Transverse colon (tissue), 4 donors: ENCODE data around the gene DDX1.

ENCODE experiments used
- EP300 ChIP-seq: sonication (generic); formaldehyde crosslinking; IDR thresholded peaks from one replicate; pipeline ENCODE4 v1.6.1; 2017; ENCODE audit warnings: antibody characterized with exemption, low read depth
- POLR2A ChIP-seq: fragments of 450-650 bp; IDR thresholded peaks from one replicate; pipeline ENCODE4 v1.6.1; 2016; ENCODE audit warnings: antibody characterized with exemption, mild to moderate bottlenecking, moderate library complexity
- POLR2AphosphoS5 ChIP-seq, 3 donors: sonication (generic); formaldehyde crosslinking; IDR thresholded peaks; one replicate each; pipeline ENCODE4 v1.6.1; 2016; ENCODE audit warnings: antibody characterized with exemption in 3 of 3
- TF ChIP-seq, protein P1 (sequence below), 5 experiments: fragments of 200-600 bp in 3 of 5; fragments of 450-650 bp in 2 of 5; sonication (generic) in 3 of 5; IDR thresholded peaks; 1 replicate in 2 of 5; 2 replicates in 3 of 5; pipeline ENCODE4 v1.5.1; 2016 to 2017; ENCODE audit warnings: antibody characterized with exemption in 5 of 5, inconsistent platforms in 3 of 5, mild to moderate bottlenecking in 2 of 5, moderate library complexity in 1 of 5

DNA sequence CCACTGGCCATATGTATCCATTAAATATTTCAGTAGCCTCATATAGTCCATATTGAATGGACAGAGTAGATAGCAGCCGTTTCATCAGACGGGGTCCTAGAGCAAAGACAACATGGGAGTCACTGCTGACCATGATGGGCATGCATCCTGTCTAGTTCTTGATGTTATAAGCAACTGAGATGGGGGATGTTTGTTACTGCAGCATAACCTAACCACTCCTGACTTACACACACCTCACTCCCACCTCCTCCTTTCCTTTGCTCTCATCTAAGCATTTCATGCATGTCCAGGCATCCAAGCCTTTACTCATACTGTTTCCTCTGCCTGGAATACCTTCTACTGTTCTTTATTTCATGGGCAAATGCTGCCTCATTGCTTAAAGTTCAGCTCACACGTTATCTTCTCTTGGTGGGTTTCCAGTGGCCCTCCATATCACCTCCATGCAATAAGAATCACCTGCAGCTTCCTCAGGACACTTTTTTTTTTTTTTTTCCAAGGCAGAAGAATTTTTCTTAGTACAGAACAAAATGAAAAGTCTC is 87.8 kb downstream of the DDX1 start:
- TF ChIP-seq, protein P1, sequence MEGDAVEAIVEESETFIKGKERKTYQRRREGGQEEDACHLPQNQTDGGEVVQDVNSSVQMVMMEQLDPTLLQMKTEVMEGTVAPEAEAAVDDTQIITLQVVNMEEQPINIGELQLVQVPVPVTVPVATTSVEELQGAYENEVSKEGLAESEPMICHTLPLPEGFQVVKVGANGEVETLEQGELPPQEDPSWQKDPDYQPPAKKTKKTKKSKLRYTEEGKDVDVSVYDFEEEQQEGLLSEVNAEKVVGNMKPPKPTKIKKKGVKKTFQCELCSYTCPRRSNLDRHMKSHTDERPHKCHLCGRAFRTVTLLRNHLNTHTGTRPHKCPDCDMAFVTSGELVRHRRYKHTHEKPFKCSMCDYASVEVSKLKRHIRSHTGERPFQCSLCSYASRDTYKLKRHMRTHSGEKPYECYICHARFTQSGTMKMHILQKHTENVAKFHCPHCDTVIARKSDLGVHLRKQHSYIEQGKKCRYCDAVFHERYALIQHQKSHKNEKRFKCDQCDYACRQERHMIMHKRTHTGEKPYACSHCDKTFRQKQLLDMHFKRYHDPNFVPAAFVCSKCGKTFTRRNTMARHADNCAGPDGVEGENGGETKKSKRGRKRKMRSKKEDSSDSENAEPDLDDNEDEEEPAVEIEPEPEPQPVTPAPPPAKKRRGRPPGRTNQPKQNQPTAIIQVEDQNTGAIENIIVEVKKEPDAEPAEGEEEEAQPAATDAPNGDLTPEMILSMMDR (IDR thresholded peaks at IDR 0.05), result no peak
- TF ChIP-seq POLR2A (no peak), POLR2AphosphoS5 (IDR thresholded peaks at IDR 0.05) (no peak), EP300 (no peak)
